OCI-LY7 (cell line): ENCODE measurements around the gene VPS8. TPM values are rescaled to one million over a fixed set of nuclear protein-coding genes. Genes with fewer than 3 reads are reported as not detected.

Experiments used
- BruUV-seq: library from RNA; stranded (reverse); fragments of 400-500 nt; replicated peaks from 2 replicates; lab custom pipeline; 2021; lab: Mats Ljungman, UMichigan
- CTCF ChIA-PET: fragments of 300-600 bp; sonication (Branson Sonifier 250); formaldehyde crosslinking; loops from one replicate; lab custom pipeline; 2022; ENCODE audit warnings: antibody characterized with exemption; ENCODE audit not compliant: unreplicated experiment; lab: Charles Lee
- POLR2A ChIA-PET: fragments of 300-600 bp; sonication (Branson Sonifier 250); formaldehyde crosslinking; loops from one replicate; lab custom pipeline; 2022; ENCODE audit warnings: antibody characterized with exemption; lab: Charles Lee
- DNase-seq: peaks from one replicate; pipeline ENCODE4 v3.0.0-alpha.2; 2015; ENCODE audit warnings: low spot score
- H2AFZ ChIP-seq: fragments of 200-600 bp; sonication (generic), shearing (Covaris generic); 2 replicates; pipeline ENCODE4 v1.6.1; 2014; ENCODE audit warnings: mild to moderate bottlenecking, antibody characterized with exemption, low read length, moderate library complexity
- H3K27ac ChIP-seq: fragments of 200-600 bp; sonication (generic); 2 replicates; pipeline ENCODE4 v1.5.1; 2014; ENCODE audit warnings: mixed run types, low read depth, mild to moderate bottlenecking, moderate library complexity, low read length, inconsistent platforms; ENCODE audit not compliant: poor library complexity, severe bottlenecking
- H3K36me3 ChIP-seq: fragments of 200-600 bp; sonication (generic); 2 replicates; pipeline ENCODE4 v1.6.1; 2014; ENCODE audit warnings: mild to moderate bottlenecking, antibody characterized with exemption, low read length, moderate library complexity, mixed read lengths; ENCODE audit not compliant: insufficient read depth
- H3K4me1 ChIP-seq: fragments of 200-600 bp; sonication (generic); 2 replicates; pipeline ENCODE4 v1.5.1; 2014; ENCODE audit warnings: mild to moderate bottlenecking, low read length; ENCODE audit not compliant: insufficient read depth, poor library complexity, severe bottlenecking
- H3K4me2 ChIP-seq: fragments of 200-600 bp; sonication (generic); 2 replicates; pipeline ENCODE4 v1.6.1; 2014; ENCODE audit warnings: mild to moderate bottlenecking, low read length
- H3K4me3 ChIP-seq: fragments of 200-600 bp; sonication (generic); 2 replicates; pipeline ENCODE4 v1.5.1; 2014; ENCODE audit warnings: mild to moderate bottlenecking, low read depth, low read length; ENCODE audit not compliant: poor library complexity, severe bottlenecking
- H3K79me2 ChIP-seq: fragments of 200-600 bp; sonication (generic); 2 replicates; pipeline ENCODE4 v1.6.1; 2016; ENCODE audit warnings: low read depth, mild to moderate bottlenecking, low read length, moderate library complexity, mixed read lengths; ENCODE audit not compliant: insufficient read depth
- H3K9me2 ChIP-seq: fragments of 200-600 bp; sonication (generic); 2 replicates; pipeline ENCODE4 v1.6.1; 2016; ENCODE audit warnings: mild to moderate bottlenecking, low read length, mixed read lengths; ENCODE audit not compliant: insufficient read depth
- H3K9me3 ChIP-seq: fragments of 200-600 bp; sonication (generic); 2 replicates; pipeline ENCODE4 v1.6.1; 2014; ENCODE audit warnings: mild to moderate bottlenecking, mixed run types, low read length, mixed read lengths
- H4K20me1 ChIP-seq: fragments of 200-600 bp; sonication (generic); 2 replicates; pipeline ENCODE4 v1.6.1; 2014; ENCODE audit warnings: mild to moderate bottlenecking, antibody characterized with exemption, low read length, moderate library complexity, mixed read lengths; ENCODE audit not compliant: insufficient read depth
- CTCF ChIP-seq: fragments of 200-600 bp; sonication (generic); conservative IDR thresholded peaks from 2 replicates; pipeline ENCODE4 v1.5.1; 2014; ENCODE audit warnings: mild to moderate bottlenecking, antibody characterized with exemption, low read length, moderate library complexity, mixed read lengths
- EZH2phosphoT487 ChIP-seq: fragments of 200-600 bp; sonication (generic); IDR thresholded peaks from 2 replicates; pipeline ENCODE4 v1.6.1; 2018; ENCODE audit warnings: low read depth, borderline replicate concordance, mild to moderate bottlenecking, mixed run types, antibody characterized with exemption, low read length, moderate library complexity, mixed read lengths
- intact Hi-C: fragments of 100-400 bp; cut with micrococcal nuclease; formaldehyde crosslinking; loops from one replicate; pipeline ENCODE4 v1.10.0; 2022; ENCODE audit not compliant: unreplicated experiment
- total RNA-seq, 2 experiments: library from RNA; depleted of rRNA in 1 of 2; stranded (reverse); fragments of >200 nt in 1 of 2; shearing (Covaris generic) in 1 of 2; gene quantifications; 2 replicates each; pipeline ENCODE4 v1.2.3, GENCODE V29; 2014 to 2022

VPS8 gene
- total RNA-seq, 2 experiments from 2014 or later, result 33.5 to 44.9 TPM

- Histone ChIP-seq H4K20me1 (no peaks in the 10 kb centered on the region), H3K9me2 (no peaks in the 10 kb centered on the region), H3K4me3 (no peak overlapping the region), H3K4me1 (no peaks in the 10 kb centered on the region), H3K4me2 (no peak overlapping the region), H3K9me3 (no peaks in the 10 kb centered on the region), H3K36me3 (no peaks in the 10 kb centered on the region), H3K79me2 (no peaks in the 10 kb centered on the region), H3K27ac (no peak overlapping the region), H2AFZ (no peak overlapping the region)
- DNase-seq, result no peak
- intact Hi-C loops, result no loop called here
- ChIA-PET CTCF (no interaction called here), POLR2A (no interaction called here)
- TF ChIP-seq EZH2phosphoT487 (no peak), CTCF (no peak)
- no TSS peak for BruUV-seq
Measured at GRCh38 chr3:184791171-184791570, 20.8 kb upstream of the VPS8 start.

- no peak for DNase-seq
- H3K79me2 ChIP-seq, result no peaks in the 10 kb centered on the region
- H3K9me3 ChIP-seq, result no peaks in the 10 kb centered on the region
- intact Hi-C loops, result no loop called here
- no peaks in the 10 kb centered on the region for H3K9me2 ChIP-seq
- no TSS peak for BruUV-seq
- CTCF ChIA-PET, result no interaction called here
- no peak overlapping the region for H2AFZ ChIP-seq
- H3K4me3 ChIP-seq, result no peak overlapping the region
- no peak overlapping the region for H3K4me2 ChIP-seq
- no peaks in the 10 kb centered on the region for H4K20me1 ChIP-seq
- no peaks in the 10 kb centered on the region for H3K4me1 ChIP-seq
- POLR2A ChIA-PET, result no interaction called here
- no peak for TF ChIP-seq EZH2phosphoT487
- no peak for TF ChIP-seq CTCF
- H3K27ac ChIP-seq, result no peak overlapping the region
- H3K36me3 ChIP-seq, result no peaks in the 10 kb centered on the region
Measured at GRCh38 chr3:184795522-184796190, 16.3 kb upstream of the VPS8 start.

- Histone ChIP-seq H3K4me1 (no peaks in the 10 kb centered on the region), H2AFZ (no peak overlapping the region), H3K4me3 (no peak overlapping the region), H3K36me3 (no peaks in the 10 kb centered on the region), H3K27ac (no peak overlapping the region), H3K9me2 (no peaks in the 10 kb centered on the region), H3K79me2 (no peaks in the 10 kb centered on the region), H3K4me2 (no peak overlapping the region), H3K9me3 (no peaks in the 10 kb centered on the region), H4K20me1 (no peaks in the 10 kb centered on the region)
- BruUV-seq, result no TSS peak
- DNase-seq, result no peak
- TF ChIP-seq EZH2phosphoT487, result no peak
- TF ChIP-seq CTCF, result no peak
- intact Hi-C loops, result no loop called here
- CTCF ChIA-PET, result no interaction called here
- POLR2A ChIA-PET, result no interaction called here
Measured at GRCh38 chr3:184796551-184796950, 15.4 kb upstream of the VPS8 start.
